Measurements from ENCODE around the gene SLC37A4. TPM values are rescaled to one million over a fixed set of nuclear protein-coding genes. Genes with fewer than 3 reads are reported as not detected.
A peak's percentile ranks its signal among the peaks of the same experiment; 100 is the strongest.

SLC37A4 gene
- total and polyA plus RNA-seq, 2 of the 13 experiments (the other 11 are each of a cell fraction or from before 2014, with no cell fraction given): 43.0 to 56.1 TPM

GRCh38 chr11:119024430-119025098, 6.1 kb downstream of the SLC37A4 start (continued):
- TF ChIP-seq ZNF724P (CRISPR knock-in tag; IDR thresholded peaks at IDR 0.05; ENCODE audit: borderline replicate concordance): no peak
- 0 out of 2 replicates have a peak, but pooled peaks have one; percentile 58 for TF ChIP-seq ZC3H13 (CRISPR knock-in tag; IDR thresholded peaks at IDR 0.05)
- TF ChIP-seq MXD4 (CRISPR knock-in tag; IDR thresholded peaks at IDR 0.05): 0 out of 2 replicates have a peak, but pooled peaks have one; percentile 20
- TF ChIP-seq AKNA (CRISPR knock-in tag; IDR thresholded peaks at IDR 0.05; ENCODE audit: borderline replicate concordance): no peak
- no peak for TF ChIP-seq ZNF484 (CRISPR knock-in tag; IDR thresholded peaks at IDR 0.05; ENCODE audit: borderline replicate concordance, low read depth)
- TF ChIP-seq MAZ (IDR thresholded peaks at IDR 0.05; ENCODE audit: borderline replicate concordance, low read depth, low read length): no peak
- no peak for TF ChIP-seq MAZ (CRISPR knock-in tag; IDR thresholded peaks at IDR 0.05; ENCODE audit: low read depth)
- no peak for TF ChIP-seq MYPOP (CRISPR knock-in tag; IDR thresholded peaks at IDR 0.05)
- no peak for TF ChIP-seq ZFP82 (CRISPR knock-in tag; IDR thresholded peaks at IDR 0.05; ENCODE audit: borderline replicate concordance)
- peak; percentile 49; the same call in 1 of the 2 replicates for TF ChIP-seq FOXP4 (CRISPR knock-in tag; IDR thresholded peaks at IDR 0.05)
- TF ChIP-seq FOSL2 (CRISPR knock-in tag; IDR thresholded peaks at IDR 0.05): 0 out of 2 replicates have a peak, but pooled peaks have one; percentile 2
- TF ChIP-seq ZNF780A (CRISPR knock-in tag; IDR thresholded peaks at IDR 0.05): no peak
- no peak for TF ChIP-seq ATF1 (CRISPR knock-in tag; IDR thresholded peaks at IDR 0.05)
- no peak for TF ChIP-seq MLXIP (CRISPR knock-in tag; IDR thresholded peaks at IDR 0.05; ENCODE audit: borderline replicate concordance)
- TF ChIP-seq ZNF329 (CRISPR knock-in tag; IDR thresholded peaks at IDR 0.05; ENCODE audit: low read depth): no peak
- TF ChIP-seq ZNF639 (CRISPR knock-in tag; conservative IDR thresholded peaks at IDR 0.05): no peak

All from HepG2 (cell line).